GM12875 (cell line): ENCODE results near the gene KLK6.

Experiments used
- H3K4me3 ChIP-seq: one replicate; pipeline ENCODE4 v1.5.1; 2011; ENCODE audit warnings: low read depth, low read length, control low read depth
- TF ChIP-seq, protein P1 (sequence below): IDR thresholded peaks from 2 replicates; pipeline ENCODE4 v1.5.1; 2011; ENCODE audit warnings: low read depth, mild to moderate bottlenecking, control low read depth, inconsistent platforms, low read length, moderate library complexity, borderline replicate concordance; ENCODE audit not compliant: insufficient read depth

KLK6 gene

DNA sequence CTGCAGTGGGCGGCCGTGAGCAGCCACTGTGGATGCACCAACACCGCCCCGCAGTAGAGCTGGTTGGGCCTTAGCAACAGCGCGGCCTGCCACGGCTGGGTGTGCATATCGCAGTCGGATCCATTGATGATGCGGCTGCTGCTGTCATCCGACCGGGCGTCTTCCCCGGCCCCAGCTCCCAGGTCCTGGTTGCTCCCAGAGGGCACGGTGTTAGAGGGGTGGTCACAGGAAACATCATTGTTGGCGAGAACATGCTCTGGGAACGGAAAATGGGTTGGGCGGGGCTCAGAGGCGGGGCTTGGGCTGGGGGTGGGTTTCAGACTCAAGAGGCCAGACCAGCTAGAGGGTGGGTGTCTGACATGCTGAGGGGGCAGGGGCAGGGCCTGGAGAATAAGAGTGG, 19.5 kb downstream of the KLK6 start:
- no peak overlapping the region for H3K4me3 ChIP-seq
- TF ChIP-seq, protein P1, sequence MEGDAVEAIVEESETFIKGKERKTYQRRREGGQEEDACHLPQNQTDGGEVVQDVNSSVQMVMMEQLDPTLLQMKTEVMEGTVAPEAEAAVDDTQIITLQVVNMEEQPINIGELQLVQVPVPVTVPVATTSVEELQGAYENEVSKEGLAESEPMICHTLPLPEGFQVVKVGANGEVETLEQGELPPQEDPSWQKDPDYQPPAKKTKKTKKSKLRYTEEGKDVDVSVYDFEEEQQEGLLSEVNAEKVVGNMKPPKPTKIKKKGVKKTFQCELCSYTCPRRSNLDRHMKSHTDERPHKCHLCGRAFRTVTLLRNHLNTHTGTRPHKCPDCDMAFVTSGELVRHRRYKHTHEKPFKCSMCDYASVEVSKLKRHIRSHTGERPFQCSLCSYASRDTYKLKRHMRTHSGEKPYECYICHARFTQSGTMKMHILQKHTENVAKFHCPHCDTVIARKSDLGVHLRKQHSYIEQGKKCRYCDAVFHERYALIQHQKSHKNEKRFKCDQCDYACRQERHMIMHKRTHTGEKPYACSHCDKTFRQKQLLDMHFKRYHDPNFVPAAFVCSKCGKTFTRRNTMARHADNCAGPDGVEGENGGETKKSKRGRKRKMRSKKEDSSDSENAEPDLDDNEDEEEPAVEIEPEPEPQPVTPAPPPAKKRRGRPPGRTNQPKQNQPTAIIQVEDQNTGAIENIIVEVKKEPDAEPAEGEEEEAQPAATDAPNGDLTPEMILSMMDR, result no peak

DNA sequence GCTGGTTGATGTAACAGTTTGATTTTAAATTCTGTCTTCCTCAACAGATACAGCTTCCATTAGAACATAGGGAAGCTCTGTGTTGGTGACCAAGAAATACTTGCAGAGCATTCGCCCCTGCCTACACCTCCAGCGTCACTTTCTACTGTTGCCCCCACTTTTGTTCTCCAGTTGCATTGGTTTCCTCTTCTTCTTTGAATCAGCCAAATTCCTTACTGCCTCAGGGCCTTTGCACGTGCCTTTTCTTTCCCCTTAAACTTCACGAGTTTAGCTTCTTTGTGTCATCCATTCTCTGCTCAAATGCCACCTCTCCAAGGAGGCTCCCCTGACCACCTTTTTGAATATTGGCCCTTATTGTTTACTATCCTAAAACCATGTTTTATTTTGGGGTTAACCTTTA, 22.3 kb downstream of the KLK6 start:
- TF ChIP-seq, protein P1, result no peak
- H3K4me3 ChIP-seq, result no peak overlapping the region

DNA sequence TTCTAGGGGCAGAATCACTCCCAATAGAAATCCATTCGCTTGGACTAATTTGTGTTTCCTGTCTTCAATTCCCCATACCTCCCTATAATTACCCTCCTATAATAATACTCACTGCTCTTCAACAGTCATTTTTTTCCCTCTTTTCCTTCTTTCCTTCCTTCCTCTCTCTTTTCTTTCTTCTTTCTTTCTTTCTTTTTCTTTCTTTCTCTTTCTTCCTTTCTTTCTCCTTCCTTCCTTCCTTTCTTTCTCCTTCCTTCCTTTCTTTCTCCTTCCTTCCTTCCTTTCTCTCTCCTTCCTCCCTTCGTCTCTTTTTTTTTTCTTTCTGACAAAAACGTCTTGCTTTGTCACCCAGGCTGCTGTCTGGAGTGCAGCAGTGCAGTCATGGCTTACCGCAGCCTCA, 24.6 kb downstream of the KLK6 start:
- no peak overlapping the region for H3K4me3 ChIP-seq
- TF ChIP-seq, protein P1, result no peak

DNA sequence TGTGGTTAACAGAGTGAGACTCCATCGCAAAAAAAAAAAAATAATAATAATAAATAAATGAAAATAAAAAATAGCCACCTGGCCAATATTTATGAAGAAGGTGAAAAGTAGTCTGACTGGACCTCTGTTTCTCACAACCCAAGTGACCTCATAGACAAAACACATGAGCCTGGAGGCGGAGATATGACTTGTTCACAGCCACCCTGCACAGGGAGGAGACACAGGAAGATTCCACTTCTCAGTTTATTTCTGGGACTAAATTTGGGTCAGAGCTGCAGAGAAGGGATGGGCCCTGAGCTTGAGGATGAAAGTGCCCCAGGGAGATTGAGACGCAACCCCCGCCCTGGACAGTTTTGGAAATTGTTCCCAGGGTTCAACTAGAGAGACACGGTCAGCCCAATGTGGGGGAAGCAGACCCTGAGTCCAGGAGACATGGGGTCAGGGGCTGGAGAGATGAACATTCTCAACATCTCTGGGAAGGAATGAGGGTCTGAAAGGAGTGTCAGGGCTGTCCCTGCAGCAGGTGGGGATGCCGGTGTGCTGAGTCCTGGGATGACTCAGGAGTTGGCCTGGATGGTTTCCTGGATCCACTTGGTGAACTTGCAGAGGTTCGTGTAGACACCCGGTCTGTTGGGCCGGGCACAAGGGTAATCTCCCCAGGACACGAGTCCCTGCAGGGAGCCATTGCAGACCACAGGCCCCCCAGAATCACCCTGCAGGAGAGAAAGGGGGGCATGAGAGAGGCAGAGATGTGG, 26.1 kb downstream of the KLK6 start:
- no peak overlapping the region for H3K4me3 ChIP-seq
- TF ChIP-seq, protein P1, result no peak

DNA sequence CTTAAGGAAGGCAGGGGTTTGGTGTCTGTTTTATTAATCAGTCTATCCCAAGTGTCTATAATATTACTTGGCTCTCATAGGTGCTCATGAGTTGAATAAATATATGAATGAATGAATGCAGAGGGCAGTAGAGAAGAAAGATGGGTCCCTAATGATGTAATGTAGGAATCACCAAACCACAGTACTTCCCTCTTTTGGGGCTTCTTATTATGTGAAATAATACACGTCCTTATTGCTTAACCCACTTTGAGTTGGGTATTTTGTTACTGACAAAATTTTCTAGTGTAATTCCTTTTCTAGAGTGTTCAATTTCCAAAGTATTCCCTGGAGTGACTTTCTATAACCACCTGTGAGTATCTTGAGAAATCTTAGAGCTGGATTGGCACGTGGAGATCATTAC, 29.8 kb downstream of the KLK6 start:
- no peak overlapping the region for H3K4me3 ChIP-seq
- TF ChIP-seq, protein P1, result no peak

DNA sequence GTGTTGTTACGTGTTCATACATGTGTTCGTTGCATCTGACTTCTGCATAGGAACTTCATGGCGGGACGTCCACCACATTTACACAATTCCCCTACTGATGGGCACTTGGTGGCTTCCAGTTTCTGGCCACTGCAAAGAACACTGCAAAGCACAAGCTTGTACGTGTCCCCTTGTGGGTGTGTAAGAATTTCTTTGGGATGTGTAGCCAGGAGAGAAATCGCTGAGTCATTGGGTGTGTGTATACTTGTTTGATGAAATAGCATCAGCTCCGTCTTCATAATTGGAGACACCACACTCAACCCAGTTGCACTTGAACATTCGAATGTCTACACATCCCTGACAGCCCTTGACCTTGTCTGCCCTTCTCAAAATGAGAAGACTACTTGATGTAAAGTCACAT, 35.8 kb downstream of the KLK6 start:
- TF ChIP-seq, protein P1, result no peak
- no peak overlapping the region for H3K4me3 ChIP-seq

DNA sequence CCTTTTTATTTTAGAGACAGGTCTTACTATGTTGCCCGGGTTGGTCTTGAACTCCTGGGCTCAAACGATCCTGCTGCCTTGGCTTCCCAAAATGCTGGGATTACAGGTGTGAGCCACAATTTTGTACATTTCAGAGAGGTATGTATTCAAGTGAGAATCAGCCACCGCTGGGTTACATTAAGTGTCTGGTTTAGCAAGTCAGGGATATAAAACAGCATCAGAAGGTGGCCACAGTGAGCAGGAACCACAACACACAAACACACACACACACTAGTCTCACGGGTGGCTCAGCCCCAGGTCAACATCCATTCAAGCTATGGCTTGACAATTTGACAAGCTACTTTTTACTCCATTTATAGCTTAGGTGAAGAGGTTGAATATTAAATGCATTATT, 36.7 kb downstream of the KLK6 start:
- TF ChIP-seq, protein P1, result no peak
- no peak overlapping the region for H3K4me3 ChIP-seq
